IMR-90 (cell line): Measurements from ENCODE around the gene SLC6A12. TPM values are rescaled to one million over a fixed set of nuclear protein-coding genes. Genes with fewer than 3 reads are reported as not detected.

Experiments used
- ATAC-seq: fragments of 200-7000 bp; cut with Tn5 transposase; 2 replicates; pipeline ENCODE4 v1.9.1; 2020; ENCODE audit warnings: low read depth, mild to moderate bottlenecking, moderate library complexity
- BruUV-seq: library from RNA; stranded (reverse); fragments of 400-500 nt; replicated peaks from 2 replicates; lab custom pipeline; 2021; lab: Mats Ljungman, UMichigan
- CTCF ChIA-PET: fragments of 300-600 bp; formaldehyde crosslinking; extraction: SDS; loops from one replicate; lab custom pipeline; 2021; ENCODE audit warnings: antibody characterized with exemption; lab: Yijun Ruan, JAX
- POLR2A ChIA-PET: fragments of 300-600 bp; sonication (Branson Sonifier 250); formaldehyde crosslinking; loops from one replicate; lab custom pipeline; 2022; ENCODE audit warnings: antibody characterized with exemption; ENCODE audit not compliant: unreplicated experiment; lab: Charles Lee
- DNase-seq: peaks from one replicate; pipeline ENCODE4 v3.0.0; 2013
- H2AFZ ChIP-seq: replicated peaks from 2 replicates; pipeline ENCODE3; 2013; ENCODE audit warnings: low read length, mild to moderate bottlenecking; ENCODE audit not compliant: poor library complexity
- H2AK5ac ChIP-seq: 2 replicates; pipeline ENCODE4 v1.6.1; 2013; ENCODE audit warnings: low read depth, low read length, inconsistent platforms
- H2AK9ac ChIP-seq: replicated peaks from 2 replicates; pipeline ENCODE3; 2013; ENCODE audit warnings: mild to moderate bottlenecking, low read depth, low read length, moderate library complexity; ENCODE audit not compliant: poor library complexity
- H2BK120ac ChIP-seq: 2 replicates; pipeline ENCODE4 v1.6.1; 2013; ENCODE audit warnings: low read depth, low read length, inconsistent platforms
- H2BK15ac ChIP-seq: 3 replicates; pipeline ENCODE4 v1.6.1; 2013; ENCODE audit warnings: low read depth, low read length, inconsistent platforms
- H2BK20ac ChIP-seq: 2 replicates; pipeline ENCODE4 v1.6.1; 2013; ENCODE audit warnings: low read depth, mild to moderate bottlenecking, inconsistent platforms, low read length, moderate library complexity
- H2BK5ac ChIP-seq: 2 replicates; pipeline ENCODE4 v1.6.1; 2013; ENCODE audit warnings: mild to moderate bottlenecking, low read depth, low read length, inconsistent platforms; ENCODE audit not compliant: poor library complexity, severe bottlenecking
- H3K14ac ChIP-seq: replicated peaks from 2 replicates; pipeline ENCODE4 v1.6.1; 2013; ENCODE audit warnings: low read depth, low read length, inconsistent platforms
- H3K18ac ChIP-seq: 2 replicates; pipeline ENCODE4 v1.6.1; 2013; ENCODE audit warnings: low read depth, low read length, control low read depth
- H3K23ac ChIP-seq: 2 replicates; pipeline ENCODE4 v1.6.1; 2013; ENCODE audit warnings: low read depth, low read length, inconsistent platforms
- H3K27ac ChIP-seq: 2 replicates; pipeline ENCODE4 v1.5.1; 2013; ENCODE audit warnings: mild to moderate bottlenecking, control low read depth, low read length; ENCODE audit not compliant: insufficient read depth
- H3K27me3 ChIP-seq: 2 replicates; pipeline ENCODE4 v1.6.1; 2013; ENCODE audit warnings: low read length; ENCODE audit not compliant: control insufficient read depth, insufficient read depth
- H3K36me3 ChIP-seq: 2 replicates; pipeline ENCODE4 v1.6.1; 2013; ENCODE audit warnings: low read length, mixed read lengths; ENCODE audit not compliant: control insufficient read depth, insufficient read depth
- H3K4ac ChIP-seq: 2 replicates; pipeline ENCODE4 v1.6.1; 2013; ENCODE audit warnings: low read depth, low read length, inconsistent platforms
- H3K4me1 ChIP-seq: 2 replicates; pipeline ENCODE4 v1.6.1; 2013; ENCODE audit warnings: low read length, mixed read lengths; ENCODE audit not compliant: control insufficient read depth, insufficient read depth
- H3K4me2 ChIP-seq: 2 replicates; pipeline ENCODE4 v1.6.1; 2013; ENCODE audit warnings: low read depth, mild to moderate bottlenecking, control low read depth, low read length, moderate library complexity
- H3K4me3 ChIP-seq: 2 replicates; pipeline ENCODE4 v1.5.1; 2013; ENCODE audit warnings: low read depth, mild to moderate bottlenecking, control low read depth, low read length, moderate library complexity; ENCODE audit not compliant: insufficient read depth
- H3K56ac ChIP-seq: 2 replicates; pipeline ENCODE4 v1.6.1; 2013; ENCODE audit warnings: low read length, inconsistent platforms; ENCODE audit not compliant: insufficient read depth; ENCODE audit errors: extremely low read depth
- H3K79me1 ChIP-seq, 2 experiments: 2 replicates each; pipeline ENCODE4 v1.6.1; 2013; ENCODE audit warnings: low read length in 2 of 2, inconsistent platforms in 1 of 2, low read depth in 1 of 2
- H3K9ac ChIP-seq: 2 replicates; pipeline ENCODE4 v1.6.1; 2013; ENCODE audit warnings: low read depth, low read length, control low read depth
- H3K9me1 ChIP-seq: 2 replicates; pipeline ENCODE4 v1.6.1; 2013; ENCODE audit warnings: low read length, inconsistent platforms; ENCODE audit not compliant: insufficient read depth
- H3K9me3 ChIP-seq: 2 replicates; pipeline ENCODE4 v1.6.1; 2013; ENCODE audit warnings: low read length; ENCODE audit not compliant: control insufficient read depth, insufficient read depth
- H4K20me1 ChIP-seq: 2 replicates; pipeline ENCODE4 v1.6.1; 2013; ENCODE audit warnings: low read length, inconsistent platforms; ENCODE audit not compliant: insufficient read depth
- H4K5ac ChIP-seq: 2 replicates; pipeline ENCODE4 v1.6.1; 2013; ENCODE audit warnings: mild to moderate bottlenecking, low read depth, low read length, control low read depth
- H4K8ac ChIP-seq, 2 experiments: 2 replicates each; pipeline ENCODE4 v1.6.1; 2013; ENCODE audit warnings: low read depth in 2 of 2, low read length in 2 of 2, control low read depth in 1 of 2, inconsistent platforms in 1 of 2
- H4K91ac ChIP-seq: 2 replicates; pipeline ENCODE4 v1.6.1; 2013; ENCODE audit warnings: low read depth, low read length, inconsistent platforms; ENCODE audit not compliant: insufficient read depth
- BHLHE40 ChIP-seq: fragments of 150-350 bp; IDR thresholded peaks from 2 replicates; pipeline ENCODE4 v1.6.1; 2016; ENCODE audit warnings: mild to moderate bottlenecking, low read depth, low read length
- FOS ChIP-seq: fragments of 150-350 bp; IDR thresholded peaks from 2 replicates; pipeline ENCODE4 v1.6.1; 2016; ENCODE audit warnings: low read depth, low read length
- MAZ ChIP-seq: IDR thresholded peaks from 2 replicates; pipeline ENCODE4 v1.6.1; 2012; ENCODE audit warnings: low read depth, mild to moderate bottlenecking, low read length, improper control_type of control experiment, moderate library complexity, borderline replicate concordance
- NFE2L2 ChIP-seq: fragments of 150-350 bp; IDR thresholded peaks from 2 replicates; pipeline ENCODE4 v1.6.1; 2016; ENCODE audit warnings: low read depth, mild to moderate bottlenecking, low read length
- POLR2A ChIP-seq: IDR thresholded peaks from 2 replicates; pipeline ENCODE4 v1.6.1; 2012; ENCODE audit warnings: mild to moderate bottlenecking, low read depth, low read length
- RAD21 ChIP-seq: IDR thresholded peaks from 2 replicates; pipeline ENCODE4 v1.6.1; 2012; ENCODE audit warnings: low read length, improper control_type of control experiment
- RFX5 ChIP-seq: IDR thresholded peaks from 2 replicates; pipeline ENCODE4 v1.8.0; 2012; ENCODE audit warnings: low read depth, mild to moderate bottlenecking, low read length, moderate library complexity
- SMC3 ChIP-seq: fragments of 150-350 bp; IDR thresholded peaks from 2 replicates; pipeline ENCODE4 v1.6.1; 2016; ENCODE audit warnings: low read depth, mild to moderate bottlenecking, antibody characterized with exemption, low read length, moderate library complexity
- USF2 ChIP-seq: fragments of 150-350 bp; IDR thresholded peaks from 2 replicates; pipeline ENCODE4 v1.6.1; 2017; ENCODE audit warnings: mild to moderate bottlenecking, antibody characterized with exemption, low read length, low read depth
- WGBS, 2 experiments: methylation state at CpG; one replicate each; pipeline versions ENCODE4 v1.1.5 to v1.1.7; 2013; ENCODE audit warnings: missing lambda C conversion rate in 2 of 2; ENCODE audit not compliant: insufficient read length in 1 of 2; ENCODE audit errors: extremely low coverage in 2 of 2; 5-methylcytosine and 5-hydroxymethylcytosine counted together
- dilution Hi-C: fragments of 300-500 bp; cut with HindIII; formaldehyde crosslinking; loops from one replicate; pipeline ENCODE4 v1.14.3; 2018; ENCODE audit warnings: low sequenced_read_pairs; ENCODE audit not compliant: unreplicated experiment
- in situ Hi-C: fragments of 300-500 bp; cut with MboI; formaldehyde crosslinking; loops from 3 replicates; pipeline ENCODE4 v1.14.3; 2019; ENCODE audit warnings: low sequenced_read_pairs, inconsistent platforms, mixed read lengths
- intact Hi-C: fragments of 100-400 bp; cut with micrococcal nuclease; formaldehyde crosslinking; loops from 2 replicates; pipeline ENCODE4 v1.10.0; 2022
- polyA plus RNA-seq, 3 experiments: library from polyadenylated mRNA; depleted of rRNA; stranded (reverse); fragments of >200 nt; gene quantifications; 2 replicates each; pipeline ENCODE4 v1.2.3, GENCODE V29; 2012; ENCODE audit warnings: low replicate concordance in 1 of 3
- total RNA-seq: library from RNA; depleted of rRNA; stranded (reverse); fragments of >200 nt; gene quantifications from 2 replicates; pipeline ENCODE4 v1.2.3, GENCODE V29; 2012

The SLC6A12 gene
- total and polyA plus RNA-seq, 2 of the 4 experiments (the other 2 are of a cell fraction): not detected

GRCh38 chr12:180445-180844, 33.5 kb downstream of the SLC6A12 start:
- CTCF ChIA-PET: no interaction called here

More at GRCh38 chr12:180445-180844, 33.5 kb downstream of the SLC6A12 start:
- BruUV-seq: no TSS peak
- Histone ChIP-seq H3K14ac (peak overlapping the region; percentile 76), H3K36me3 (no peaks in the 10 kb centered on the region), H3K4ac (peak overlapping the region; percentile 77), H2AK9ac (peak overlapping the region; percentile 51), H3K27ac (no peak overlapping the region), H3K9me1 (peaks cover 32% of the 10 kb centered on the region), H2AK5ac (peak overlapping the region; percentile 90), H4K8ac (peak overlapping the region; percentile 40 to 88; a peak in 3 of 4 replicates), H2BK5ac (peak overlapping the region; percentile 61), H2BK20ac (peak overlapping the region; percentile 71), H3K23ac (no peak overlapping the region), H3K56ac (no peak overlapping the region), H3K9ac (no peak overlapping the region), H3K27me3 (no peaks in the 10 kb centered on the region), H2BK15ac (peak overlapping the region; percentile 49; the same call in 1 of the 3 replicates), H3K18ac (peak overlapping the region; percentile 42; the same call in 1 of the 2 replicates), H4K5ac (peak overlapping the region; percentile 46; the same call in 1 of the 2 replicates), H3K4me3 (no peak overlapping the region), H2BK120ac (peak overlapping the region; percentile 55; the same call in 1 of the 2 replicates), H4K91ac (peak overlapping the region; percentile 60; the same call in 1 of the 2 replicates), H3K79me1 (peaks cover 0 to 7% of the 10 kb centered on the region in 2 experiments; a peak in 1 of 4 replicates), H3K4me1 (peaks cover 27% of the 10 kb centered on the region), H3K9me3 (no peaks in the 10 kb centered on the region), H2AFZ (peak overlapping the region; percentile 78), H3K4me2 (no peak overlapping the region), H4K20me1 (no peaks in the 10 kb centered on the region)
- intact Hi-C loops (no loop called here), in situ Hi-C loops (no loop called here), dilution Hi-C loops (no loop called here)
- POLR2A ChIA-PET: no interaction called here
- no CpG with 5 or more reads among the region's 8 CpGs for WGBS, 2 experiments
- DNase-seq (peak; percentile 58), ATAC-seq (no peak)
- no peak for TF ChIP-seq POLR2A
- TF ChIP-seq FOS: no peak
- peak; percentile 28; the same call in 1 of the 2 replicates for TF ChIP-seq BHLHE40
- TF ChIP-seq NFE2L2: no peak
- TF ChIP-seq USF2: peak; percentile 76
- no peak for TF ChIP-seq RFX5
- no peak for TF ChIP-seq RAD21
- TF ChIP-seq MAZ: no peak
- no peak for TF ChIP-seq SMC3
